ENCODE data around the gene CHD2.

Gene CHD2

DNA sequence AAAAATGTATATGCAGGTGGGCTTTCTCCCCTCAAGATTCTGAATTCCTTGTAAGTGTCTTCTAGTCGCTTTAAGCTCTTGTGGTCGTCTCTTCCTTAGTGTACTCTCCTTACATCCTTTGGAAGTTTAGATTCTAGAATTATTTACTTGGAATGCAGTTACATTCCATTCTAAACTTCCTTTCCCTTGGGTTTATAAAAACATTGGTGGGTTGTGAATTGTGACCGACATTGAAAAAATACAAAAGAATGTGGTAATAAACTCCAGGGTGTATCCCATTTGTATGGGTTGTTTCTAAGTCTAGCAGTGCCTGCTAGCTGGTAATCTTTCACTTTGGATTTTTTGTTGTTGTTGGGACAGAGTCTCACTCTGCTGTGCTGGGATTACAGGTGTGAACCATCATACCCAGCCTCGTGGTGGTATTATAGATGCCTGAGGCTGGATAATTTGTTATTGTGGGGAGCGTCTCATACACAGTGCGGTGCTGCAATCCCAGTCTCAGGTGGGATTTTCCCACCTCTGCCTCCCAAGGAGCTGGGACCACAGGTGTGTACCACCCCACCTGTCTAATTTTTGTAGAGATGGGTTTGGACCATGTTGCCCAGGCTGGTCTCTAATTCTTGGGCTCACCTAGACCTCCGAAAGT lies 9.1 kb downstream of the CHD2 start:
- TF ChIP-seq FOXP2 (optimal IDR thresholded peaks at IDR 0.05; ENCODE audit: borderline replicate concordance, extremely low read depth, extremely low read length, insufficient read depth) (no peak), POLR2AphosphoS5 (IDR thresholded peaks at IDR 0.05; ENCODE audit: low read depth, low read length) (no peak), SIN3A (IDR thresholded peaks at IDR 0.05; ENCODE audit: borderline replicate concordance, insufficient read depth, low read length) (no peak), TAF1 (IDR thresholded peaks at IDR 0.05; ENCODE audit: borderline replicate concordance, insufficient read depth, low read length) (no peak)
- TF ChIP-seq, protein P1, sequence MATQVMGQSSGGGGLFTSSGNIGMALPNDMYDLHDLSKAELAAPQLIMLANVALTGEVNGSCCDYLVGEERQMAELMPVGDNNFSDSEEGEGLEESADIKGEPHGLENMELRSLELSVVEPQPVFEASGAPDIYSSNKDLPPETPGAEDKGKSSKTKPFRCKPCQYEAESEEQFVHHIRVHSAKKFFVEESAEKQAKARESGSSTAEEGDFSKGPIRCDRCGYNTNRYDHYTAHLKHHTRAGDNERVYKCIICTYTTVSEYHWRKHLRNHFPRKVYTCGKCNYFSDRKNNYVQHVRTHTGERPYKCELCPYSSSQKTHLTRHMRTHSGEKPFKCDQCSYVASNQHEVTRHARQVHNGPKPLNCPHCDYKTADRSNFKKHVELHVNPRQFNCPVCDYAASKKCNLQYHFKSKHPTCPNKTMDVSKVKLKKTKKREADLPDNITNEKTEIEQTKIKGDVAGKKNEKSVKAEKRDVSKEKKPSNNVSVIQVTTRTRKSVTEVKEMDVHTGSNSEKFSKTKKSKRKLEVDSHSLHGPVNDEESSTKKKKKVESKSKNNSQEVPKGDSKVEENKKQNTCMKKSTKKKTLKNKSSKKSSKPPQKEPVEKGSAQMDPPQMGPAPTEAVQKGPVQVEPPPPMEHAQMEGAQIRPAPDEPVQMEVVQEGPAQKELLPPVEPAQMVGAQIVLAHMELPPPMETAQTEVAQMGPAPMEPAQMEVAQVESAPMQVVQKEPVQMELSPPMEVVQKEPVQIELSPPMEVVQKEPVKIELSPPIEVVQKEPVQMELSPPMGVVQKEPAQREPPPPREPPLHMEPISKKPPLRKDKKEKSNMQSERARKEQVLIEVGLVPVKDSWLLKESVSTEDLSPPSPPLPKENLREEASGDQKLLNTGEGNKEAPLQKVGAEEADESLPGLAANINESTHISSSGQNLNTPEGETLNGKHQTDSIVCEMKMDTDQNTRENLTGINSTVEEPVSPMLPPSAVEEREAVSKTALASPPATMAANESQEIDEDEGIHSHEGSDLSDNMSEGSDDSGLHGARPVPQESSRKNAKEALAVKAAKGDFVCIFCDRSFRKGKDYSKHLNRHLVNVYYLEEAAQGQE (IDR thresholded peaks at IDR 0.05; ENCODE audit: insufficient read depth in 1 of 2, low read depth in 2 of 2, low read length in 2 of 2), result no peak

DNA sequence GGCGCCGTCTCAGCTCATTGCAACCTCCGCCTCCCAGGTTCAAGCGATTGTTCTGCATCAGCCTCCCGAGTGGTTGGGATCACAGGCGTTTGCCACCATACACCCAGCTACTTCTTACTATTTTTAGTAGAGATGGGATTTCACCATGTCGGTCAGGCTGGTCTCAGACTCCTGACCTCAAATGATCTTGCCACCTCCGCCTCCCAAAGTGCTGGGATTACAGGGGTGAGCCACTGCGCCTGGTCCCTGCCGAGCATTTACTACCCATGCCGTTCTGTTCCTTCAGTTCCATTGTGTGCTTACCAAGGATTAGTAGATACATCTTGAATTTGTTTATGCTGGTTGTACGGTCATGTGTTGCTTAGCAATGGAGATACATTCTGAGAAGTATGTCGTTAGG lies 10.3 kb downstream of the CHD2 start:
- no peak for TF ChIP-seq POLR2AphosphoS5 (IDR thresholded peaks at IDR 0.05; ENCODE audit: low read depth, low read length)
- TF ChIP-seq, protein P1 (IDR thresholded peaks at IDR 0.05; ENCODE audit: insufficient read depth in 1 of 2, low read depth in 2 of 2, low read length in 2 of 2), result no peak
- no peak for TF ChIP-seq TAF1 (IDR thresholded peaks at IDR 0.05; ENCODE audit: borderline replicate concordance, insufficient read depth, low read length)
- TF ChIP-seq FOXP2 (optimal IDR thresholded peaks at IDR 0.05; ENCODE audit: borderline replicate concordance, extremely low read depth, extremely low read length, insufficient read depth), result no peak
- no peak for TF ChIP-seq SIN3A (IDR thresholded peaks at IDR 0.05; ENCODE audit: borderline replicate concordance, insufficient read depth, low read length)

DNA sequence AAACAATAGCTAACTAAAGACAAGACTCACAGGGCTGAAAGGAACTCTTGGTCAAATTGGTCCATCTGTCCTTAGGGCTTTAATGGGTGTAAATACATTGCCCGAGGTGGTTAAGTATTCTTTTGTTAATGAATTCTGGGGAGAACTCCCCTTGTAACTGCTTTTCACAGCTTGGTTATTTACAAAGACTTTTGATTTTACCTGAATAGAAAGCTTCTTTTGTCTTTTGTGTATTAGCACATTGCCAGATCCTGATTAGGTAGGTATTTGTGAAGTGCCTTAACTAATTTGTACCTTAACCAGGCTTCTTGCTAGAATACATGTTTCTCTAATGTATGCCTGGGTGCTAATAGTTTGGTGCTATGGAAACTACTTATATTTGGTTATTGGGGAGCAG lies 14.0 kb downstream of the CHD2 start:
- TF ChIP-seq TAF1 (IDR thresholded peaks at IDR 0.05; ENCODE audit: borderline replicate concordance, insufficient read depth, low read length) (no peak), POLR2AphosphoS5 (IDR thresholded peaks at IDR 0.05; ENCODE audit: low read depth, low read length) (no peak), FOXP2 (optimal IDR thresholded peaks at IDR 0.05; ENCODE audit: borderline replicate concordance, extremely low read depth, extremely low read length, insufficient read depth) (no peak), SIN3A (IDR thresholded peaks at IDR 0.05; ENCODE audit: borderline replicate concordance, insufficient read depth, low read length) (no peak)
- TF ChIP-seq, protein P1 (IDR thresholded peaks at IDR 0.05; ENCODE audit: insufficient read depth in 1 of 2, low read depth in 2 of 2, low read length in 2 of 2), result no peak

DNA sequence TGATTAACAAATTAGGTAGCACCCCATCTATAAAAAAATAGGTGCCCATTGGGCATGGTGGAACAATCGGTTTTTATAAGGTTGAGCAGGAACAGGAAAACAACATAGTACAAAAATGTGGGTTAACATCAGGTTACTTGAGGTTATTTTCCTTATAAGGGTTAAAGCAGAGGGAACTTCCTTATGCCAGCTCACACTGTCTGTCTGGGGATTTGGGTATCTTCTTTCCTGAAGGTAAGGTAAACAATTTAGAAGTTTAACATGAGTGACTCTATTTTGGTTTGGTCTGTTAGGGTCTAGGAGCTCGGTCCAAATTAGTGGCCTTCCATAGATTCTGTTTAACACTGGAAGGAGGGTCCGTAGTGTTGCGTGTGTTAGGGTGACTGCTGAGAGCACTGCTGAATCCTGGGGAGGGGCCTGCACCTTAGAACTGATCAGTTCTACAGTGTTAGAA lies 14.7 kb downstream of the CHD2 start:
- TF ChIP-seq POLR2AphosphoS5 (IDR thresholded peaks at IDR 0.05; ENCODE audit: low read depth, low read length), result no peak
- TF ChIP-seq, protein P1 (IDR thresholded peaks at IDR 0.05; ENCODE audit: insufficient read depth in 1 of 2, low read depth in 2 of 2, low read length in 2 of 2), result no peak
- TF ChIP-seq TAF1 (IDR thresholded peaks at IDR 0.05; ENCODE audit: borderline replicate concordance, insufficient read depth, low read length), result no peak
- no peak for TF ChIP-seq SIN3A (IDR thresholded peaks at IDR 0.05; ENCODE audit: borderline replicate concordance, insufficient read depth, low read length)
- no peak for TF ChIP-seq FOXP2 (optimal IDR thresholded peaks at IDR 0.05; ENCODE audit: borderline replicate concordance, extremely low read depth, extremely low read length, insufficient read depth)

Data from PFSK-1 (cell line).